Ascending aorta (tissue), 2 donors: Measurements from ENCODE around the gene UTF1. TPM values are rescaled to one million over a fixed set of nuclear protein-coding genes. Genes with fewer than 3 reads are reported as not detected.

Experiments
- DNase-seq, 2 donors: peaks; one replicate each; pipeline ENCODE4 v3.0.0-alpha.2; 2019; ENCODE audit warnings: low spot score in 2 of 2
- H3K27ac ChIP-seq, 2 donors: fragments of 200-600 bp; sonication (generic); one replicate each; pipeline ENCODE4 v1.5.1; 2016 to 2017; ENCODE audit warnings: mild to moderate bottlenecking in 1 of 2
- H3K27me3 ChIP-seq: fragments of 200-600 bp; sonication (generic); one replicate; pipeline ENCODE4 v1.5.1; 2017
- H3K36me3 ChIP-seq, 2 donors: fragments of 200-600 bp; sonication (generic); one replicate each; pipeline ENCODE4 v1.5.1; 2016
- H3K4me1 ChIP-seq, 2 donors: fragments of 200-600 bp; sonication (generic); one replicate each; pipeline ENCODE4 v1.5.1; 2016 to 2017; ENCODE audit warnings: mild to moderate bottlenecking in 1 of 2
- H3K4me3 ChIP-seq, 2 donors: fragments of 200-600 bp; sonication (generic); one replicate each; pipeline ENCODE4 v1.5.1; 2016 to 2017; ENCODE audit warnings: mild to moderate bottlenecking in 1 of 2
- H3K9me3 ChIP-seq, 2 donors: fragments of 200-600 bp; sonication (generic); one replicate each; pipeline ENCODE4 v1.5.1; 2016
- CTCF ChIP-seq, 3 experiments: fragments of 200-600 bp in 2 of 3; fragments of 450-650 bp in 1 of 3; sonication (generic) in 2 of 3; IDR thresholded peaks; one replicate each; pipeline ENCODE4 v1.5.1; 2016 to 2019; ENCODE audit warnings: antibody characterized with exemption in 3 of 3, mild to moderate bottlenecking in 1 of 3, moderate library complexity in 1 of 3
- intact Hi-C: fragments of 100-400 bp; cut with DNase I; formaldehyde crosslinking; loops from one replicate; pipeline ENCODE4 v1.15.1; 2023
- total RNA-seq: library from RNA; depleted of rRNA; stranded (reverse); fragments of >200 nt; gene quantifications from one replicate; pipeline ENCODE4 v1.1.0, GENCODE V29; 2016

Gene UTF1
- total RNA-seq, 1 donor from 2014 or later, result not detected

- intact Hi-C loops, result no loop called here
- no peak for TF ChIP-seq CTCF (IDR thresholded peaks at IDR 0.05)
- H3K27ac ChIP-seq, result no peak overlapping the region
- H3K4me3 ChIP-seq, result no peak overlapping the region
- H3K36me3 ChIP-seq, result no peaks in the 10 kb centered on the region
- H3K4me1 ChIP-seq, result no peaks in the 10 kb centered on the region
- DNase-seq, result no peak
- H3K27me3 ChIP-seq, result no peaks in the 10 kb centered on the region
- no peaks in the 10 kb centered on the region for H3K9me3 ChIP-seq
Observed at GRCh38 chr10:133194151-133194550, 35.9 kb upstream of the UTF1 start.

GRCh38 chr10:133195096-133195495 is 34.9 kb upstream of the UTF1 start:
- no peak for DNase-seq
- Histone ChIP-seq H3K4me3 (no peak overlapping the region), H3K9me3 (no peaks in the 10 kb centered on the region), H3K4me1 (no peaks in the 10 kb centered on the region), H3K27me3 (no peaks in the 10 kb centered on the region), H3K27ac (no peak overlapping the region), H3K36me3 (no peaks in the 10 kb centered on the region)
- TF ChIP-seq CTCF (IDR thresholded peaks at IDR 0.05), result no peak
- intact Hi-C loops, result no loop called here

- H3K36me3 ChIP-seq, result no peaks in the 10 kb centered on the region
- DNase-seq, result no peak
- no peaks in the 10 kb centered on the region for H3K27me3 ChIP-seq
- H3K4me1 ChIP-seq, result no peaks in the 10 kb centered on the region
- no peak overlapping the region for H3K4me3 ChIP-seq
- no peak for TF ChIP-seq CTCF (IDR thresholded peaks at IDR 0.05)
- no peak overlapping the region for H3K27ac ChIP-seq
- no peaks in the 10 kb centered on the region for H3K9me3 ChIP-seq
- intact Hi-C loops, result no loop called here
Observed at GRCh38 chr10:133195611-133196010, 34.4 kb upstream of the UTF1 start.

GRCh38 chr10:133196221-133196915 is 33.6 kb upstream of the UTF1 start:
- Histone ChIP-seq H3K4me3 (no peak overlapping the region), H3K4me1 (no peaks in the 10 kb centered on the region), H3K27ac (no peak overlapping the region), H3K27me3 (no peaks in the 10 kb centered on the region), H3K9me3 (no peaks in the 10 kb centered on the region), H3K36me3 (no peaks in the 10 kb centered on the region)
- DNase-seq, result no peak
- no peak for TF ChIP-seq CTCF (IDR thresholded peaks at IDR 0.05)
- intact Hi-C loops, result no loop called here

- no peaks in the 10 kb centered on the region for H3K36me3 ChIP-seq
- H3K27me3 ChIP-seq, result no peaks in the 10 kb centered on the region
- H3K9me3 ChIP-seq, result no peaks in the 10 kb centered on the region
- DNase-seq, result no peak
- no peak for TF ChIP-seq CTCF (IDR thresholded peaks at IDR 0.05)
- no peak overlapping the region for H3K27ac ChIP-seq
- H3K4me3 ChIP-seq, result no peak overlapping the region
- intact Hi-C loops, result no loop called here
- H3K4me1 ChIP-seq, result no peaks in the 10 kb centered on the region
Observed at GRCh38 chr10:133196936-133197758, 32.9 kb upstream of the UTF1 start.
